Measurements from ENCODE around the gene ARFGEF2.

- TF ChIP-seq CTCF (optimal IDR thresholded peaks at IDR 0.05 in 1 of 3, IDR thresholded peaks at IDR 0.05 in 1 of 3, conservative IDR thresholded peaks at IDR 0.05 in 1 of 3; ENCODE audit: extremely low read depth in 1 of 3, insufficient read depth in 2 of 3, low read length in 3 of 3), result no peak
- TF ChIP-seq EZH2 (IDR thresholded peaks at IDR 0.05; ENCODE audit: low read length), result no peak
Observed at GRCh38 chr20:48889140-48889790, 32.2 kb upstream of the ARFGEF2 start.

Measured in keratinocyte (primary cell).